Activated naive CD4-positive, alpha-beta T cell treated with anti-CD3 and anti-CD28 coated beads, Interleukin-2, amount 50 U/mL, for 72 hours (primary cell): ENCODE data around the gene OPTN. TPM values are rescaled to one million over a fixed set of nuclear protein-coding genes. Genes with fewer than 3 reads are reported as not detected.
"Not testable (repeated sequence)": the region's sequence is repeated elsewhere in the genome, so short reads cannot be mapped to it uniquely, and the experiment has no call there.

Experiments
- ATAC-seq, 2 donors: fragments of 150-1000 bp; cut with Tn5 transposase; 2 replicates each; pipeline ENCODE4 v1.10.0; 2021; ENCODE audit warnings: mild to moderate bottlenecking in 2 of 2, moderate library complexity in 2 of 2
- DNase-seq, 2 donors: peaks; one replicate each; pipeline ENCODE4 v3.0.0; 2021 to 2022; ENCODE audit warnings: low spot score in 2 of 2
- H3K27ac Mint-ChIP-seq, 2 donors: one replicate each; pipeline ENCODE4 v1.8.0; 2022; ENCODE audit warnings: mild to moderate bottlenecking in 2 of 2, mixed read lengths in 2 of 2
- H3K36me3 Mint-ChIP-seq, 2 donors: one replicate each; pipeline ENCODE4 v1.8.0; 2022; ENCODE audit warnings: mixed read lengths in 2 of 2
- H3K9me3 Mint-ChIP-seq, 2 donors: one replicate each; pipeline ENCODE4 v1.8.0; 2022; ENCODE audit warnings: mixed read lengths in 2 of 2
- total RNA-seq, 2 donors: library from RNA; stranded (reverse); gene quantifications; one replicate each; pipeline ENCODE4 v1.2.3, GENCODE V29; 2022

OPTN gene
- total RNA-seq, 2 donors from 2014 or later, result 47.8 to 66.5 TPM

- H3K9me3 Mint-ChIP-seq, result peaks cover 22 to 34% of the 10 kb centered on the region in 2 donors
- ATAC-seq, H3K27ac Mint-ChIP-seq, DNase-seq: not testable (repeated sequence)
- H3K36me3 Mint-ChIP-seq, result peaks cover 35 to 46% of the 10 kb centered on the region in 2 donors
Measured at GRCh38 chr10:13083700-13084099, 16.3 kb upstream of the OPTN start.

GRCh38 chr10:13086056-13086455, 13.9 kb upstream of the OPTN start:
- H3K36me3 Mint-ChIP-seq, result peaks cover 20 to 34% of the 10 kb centered on the region in 2 donors
- DNase-seq, result no peak
- peaks cover 9 to 19% of the 10 kb centered on the region in 2 donors for H3K9me3 Mint-ChIP-seq
- ATAC-seq, result no peak
- no peak overlapping the region for H3K27ac Mint-ChIP-seq

- DNase-seq (no peak), ATAC-seq (no peak)
- Mint-ChIP-seq H3K27ac (no peak overlapping the region), H3K36me3 (peaks cover 13 to 22% of the 10 kb centered on the region in 2 donors), H3K9me3 (peaks cover 4 to 8% of the 10 kb centered on the region in 2 donors)
Measured at GRCh38 chr10:13087601-13087985, 12.4 kb upstream of the OPTN start.

GRCh38 chr10:13087986-13088618, 11.9 kb upstream of the OPTN start:
- H3K27ac Mint-ChIP-seq, result no peak overlapping the region
- ATAC-seq (peak in 1 of 2 donors; percentile 92), DNase-seq (no peak)
- peaks cover 4 to 11% of the 10 kb centered on the region in 2 donors for H3K9me3 Mint-ChIP-seq
- peaks cover 13 to 22% of the 10 kb centered on the region in 2 donors for H3K36me3 Mint-ChIP-seq

GRCh38 chr10:13089345-13089744, 10.6 kb upstream of the OPTN start:
- no peak for DNase-seq
- no peak for ATAC-seq
- Mint-ChIP-seq H3K27ac (no peak overlapping the region), H3K36me3 (peaks cover 10 to 14% of the 10 kb centered on the region in 2 donors), H3K9me3 (peaks cover 4 to 12% of the 10 kb centered on the region in 2 donors)

GRCh38 chr10:13090289-13090688, 9.7 kb upstream of the OPTN start:
- ATAC-seq, result no peak

GRCh38 chr10:13091801-13092200, 8.2 kb upstream of the OPTN start:
- Mint-ChIP-seq H3K9me3 (peaks cover 0 to 5% of the 10 kb centered on the region in 2 donors), H3K36me3 (no peaks in the 10 kb centered on the region), H3K27ac (no peak overlapping the region)
- ATAC-seq, result no peak
- DNase-seq, result no peak

More at GRCh38 chr10:13090289-13090688, 9.7 kb upstream of the OPTN start:
- Mint-ChIP-seq H3K9me3 (peaks cover 0 to 5% of the 10 kb centered on the region in 2 donors), H3K36me3 (peaks cover under 1 to 5% of the 10 kb centered on the region in 2 donors), H3K27ac (no peak overlapping the region)
- no peak for DNase-seq

GRCh38 chr10:13092291-13093102, 7.5 kb upstream of the OPTN start:
- H3K36me3 Mint-ChIP-seq, result no peaks in the 10 kb centered on the region
- H3K9me3 Mint-ChIP-seq, result peaks cover 0 to 5% of the 10 kb centered on the region in 2 donors
- DNase-seq, result no peak
- no peak overlapping the region for H3K27ac Mint-ChIP-seq
- ATAC-seq, result no peak

- H3K9me3 Mint-ChIP-seq, ATAC-seq, H3K27ac Mint-ChIP-seq, H3K36me3 Mint-ChIP-seq, DNase-seq: not testable (repeated sequence)
Measured at GRCh38 chr10:13094082-13094481, 5.9 kb upstream of the OPTN start.

GRCh38 chr10:13095094-13095493, 4.9 kb upstream of the OPTN start:
- no peaks in the 10 kb centered on the region for H3K36me3 Mint-ChIP-seq
- peaks cover 0 to 5% of the 10 kb centered on the region in 2 donors for H3K9me3 Mint-ChIP-seq
- DNase-seq (no peak), ATAC-seq (no peak)
- H3K27ac Mint-ChIP-seq, result no peak overlapping the region

GRCh38 chr10:13095929-13096328, 4.0 kb upstream of the OPTN start:
- ATAC-seq (no peak), DNase-seq (no peak)
- Mint-ChIP-seq H3K27ac (no peak overlapping the region), H3K9me3 (peaks cover 0 to 5% of the 10 kb centered on the region in 2 donors), H3K36me3 (peaks cover 5 to 6% of the 10 kb centered on the region in 2 donors)

GRCh38 chr10:13099144-13099665, 758 bp upstream of the OPTN start:
- Mint-ChIP-seq H3K27ac (peak overlapping the region; percentile 86 to 87), H3K9me3 (no peaks in the 10 kb centered on the region), H3K36me3 (peaks cover 7 to 14% of the 10 kb centered on the region in 2 donors)
- DNase-seq (peak in 1 of 2 donors; percentile 40), ATAC-seq (peak; percentile 48 to 66)

GRCh38 chr10:13100349-13101294, 659 bp downstream of the OPTN start:
- peak overlapping the region; percentile 86 to 88 for H3K27ac Mint-ChIP-seq
- DNase-seq, result peak; percentile 33 to 60
- no peaks in the 10 kb centered on the region for H3K9me3 Mint-ChIP-seq
- peak; percentile 32 to 51 for ATAC-seq
- H3K36me3 Mint-ChIP-seq, result peaks cover 7 to 14% of the 10 kb centered on the region in 2 donors

- ATAC-seq (no peak), DNase-seq (no peak)
- Mint-ChIP-seq H3K36me3 (peaks cover 7 to 14% of the 10 kb centered on the region in 2 donors), H3K9me3 (no peaks in the 10 kb centered on the region), H3K27ac (peak overlapping the region in 1 of 2 donors; percentile 6)
Measured at GRCh38 chr10:13102002-13102794, 2.2 kb downstream of the OPTN start.

- peaks cover 7 to 14% of the 10 kb centered on the region in 2 donors for H3K36me3 Mint-ChIP-seq
- H3K27ac Mint-ChIP-seq, result no peak overlapping the region
- ATAC-seq, result no peak
- no peaks in the 10 kb centered on the region for H3K9me3 Mint-ChIP-seq
- DNase-seq, result no peak
Measured at GRCh38 chr10:13103554-13103953, 3.6 kb downstream of the OPTN start.
